UCSD-AML1 (cell line): ENCODE data around the gene BCL2L14.

Experiments
- DNase-seq: peaks from one replicate; lab custom pipeline; 2025; ENCODE audit not compliant: unreplicated experiment; lab: John Stamatoyannopoulos, UW

BCL2L14 gene

GRCh38 chr12:12070674-12071656, at the start of gene BCL2L14:
TSS of gene BCL2L14 (plus strand) at chr12:12070939. CDS start at chr12:12079306, 8,367 bp downstream.
- no peak for DNase-seq

GRCh38 chr12:12022306-12022936, 48.3 kb upstream of the BCL2L14 start:
- no peak for DNase-seq

GRCh38 chr12:12023456-12023855, 47.3 kb upstream of the BCL2L14 start:
- DNase-seq, result no peak

GRCh38 chr12:12024911-12025682, 45.6 kb upstream of the BCL2L14 start:
- no peak for DNase-seq

- DNase-seq, result no peak
These were observed 44.8 kb upstream of the BCL2L14 start for GRCh38 chr12:12025799-12026386.

- no peak for DNase-seq
These were observed 41.9 kb upstream of the BCL2L14 start for GRCh38 chr12:12028668-12029402.

- DNase-seq, result no peak
These were observed 41.1 kb upstream of the BCL2L14 start for GRCh38 chr12:12029653-12030052.

GRCh38 chr12:12032260-12032791, 38.4 kb upstream of the BCL2L14 start:
- peak; percentile 39 for DNase-seq

- DNase-seq, result peak; percentile 72
These were observed 37.6 kb upstream of the BCL2L14 start for GRCh38 chr12:12032851-12033797.

- DNase-seq, result no peak
These were observed 36.9 kb upstream of the BCL2L14 start for GRCh38 chr12:12033824-12034223.

GRCh38 chr12:12034344-12034743, 36.4 kb upstream of the BCL2L14 start:
- DNase-seq, result no peak

GRCh38 chr12:12035229-12035628, 35.5 kb upstream of the BCL2L14 start:
- no peak for DNase-seq

- no peak for DNase-seq
These were observed 33.8 kb upstream of the BCL2L14 start for GRCh38 chr12:12036901-12037300.

- no peak for DNase-seq
These were observed 30.8 kb upstream of the BCL2L14 start for GRCh38 chr12:12039897-12040296.

- no peak for DNase-seq
These were observed 24.3 kb upstream of the BCL2L14 start for GRCh38 chr12:12046401-12046800.

- DNase-seq, result no peak
These were observed 23.1 kb upstream of the BCL2L14 start for GRCh38 chr12:12047682-12048081.

- DNase-seq, result no peak
These were observed 22.5 kb upstream of the BCL2L14 start for GRCh38 chr12:12048266-12048665.

GRCh38 chr12:12048714-12049113, 22.0 kb upstream of the BCL2L14 start:
- DNase-seq, result no peak

GRCh38 chr12:12051668-12052067, 19.1 kb upstream of the BCL2L14 start:
- DNase-seq, result no peak
